Measurements from ENCODE around the gene ZNF653. TPM values are rescaled to one million over a fixed set of nuclear protein-coding genes. Genes with fewer than 3 reads are reported as not detected.
"Not testable (repeated sequence)": the region's sequence is repeated elsewhere in the genome, so short reads cannot be mapped to it uniquely, and the experiment has no call there.

Gene ZNF653
- total RNA-seq, 1 donor: 3.5 TPM

DNA sequence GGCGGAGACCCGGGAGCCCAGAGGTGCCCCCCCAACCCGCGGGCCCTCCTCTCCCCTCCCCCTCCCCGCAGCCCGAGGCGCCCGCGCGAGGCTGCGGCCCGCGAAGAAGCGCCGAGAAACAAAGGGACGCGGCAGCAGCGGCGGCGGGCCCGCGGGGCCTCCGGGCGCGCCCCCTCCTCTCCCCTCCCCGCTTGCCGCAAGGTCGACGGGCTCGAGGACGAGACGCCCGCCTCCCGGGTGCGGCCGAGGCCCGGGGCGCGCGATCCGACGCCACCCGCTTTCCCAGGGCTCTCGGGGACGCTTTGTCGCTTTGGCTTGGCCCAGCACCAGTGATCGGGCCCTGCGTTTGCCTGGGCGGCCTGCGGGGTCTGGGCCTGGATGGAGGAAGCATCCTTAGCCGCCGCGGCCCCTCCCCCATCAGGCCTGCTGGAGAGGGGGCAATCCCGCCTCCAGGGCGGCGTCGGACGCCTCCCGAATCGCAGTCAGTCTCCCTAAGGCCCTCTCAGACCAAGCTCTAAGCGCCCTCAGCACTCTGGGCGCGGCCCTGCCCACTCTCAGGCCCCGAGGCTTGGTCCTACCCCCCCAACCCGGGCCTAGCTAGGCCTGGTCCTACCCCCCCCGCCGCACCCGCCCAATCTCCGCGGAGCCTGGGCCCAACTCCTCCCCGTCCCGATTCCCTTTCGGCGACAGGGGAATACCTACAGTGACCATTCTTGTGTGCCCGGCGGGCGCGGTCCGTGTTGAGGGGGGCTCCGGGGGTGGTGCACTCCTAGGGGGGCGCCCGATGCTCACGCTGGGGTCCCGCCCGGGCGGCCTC is 25.5 kb downstream of the ZNF653 start:
- no peak overlapping the region for H3K4me3 ChIP-seq (ENCODE audit: low read length)
- H3K4me1 ChIP-seq (ENCODE audit: insufficient read depth, low read length): peaks cover 26% of the 10 kb centered on the region
- peaks cover 37% of the 10 kb centered on the region for H3K27me3 ChIP-seq (ENCODE audit: insufficient read depth, low read length)
- no peaks in the 10 kb centered on the region for H3K9me3 ChIP-seq (ENCODE audit: low read depth, low read length)

DNA sequence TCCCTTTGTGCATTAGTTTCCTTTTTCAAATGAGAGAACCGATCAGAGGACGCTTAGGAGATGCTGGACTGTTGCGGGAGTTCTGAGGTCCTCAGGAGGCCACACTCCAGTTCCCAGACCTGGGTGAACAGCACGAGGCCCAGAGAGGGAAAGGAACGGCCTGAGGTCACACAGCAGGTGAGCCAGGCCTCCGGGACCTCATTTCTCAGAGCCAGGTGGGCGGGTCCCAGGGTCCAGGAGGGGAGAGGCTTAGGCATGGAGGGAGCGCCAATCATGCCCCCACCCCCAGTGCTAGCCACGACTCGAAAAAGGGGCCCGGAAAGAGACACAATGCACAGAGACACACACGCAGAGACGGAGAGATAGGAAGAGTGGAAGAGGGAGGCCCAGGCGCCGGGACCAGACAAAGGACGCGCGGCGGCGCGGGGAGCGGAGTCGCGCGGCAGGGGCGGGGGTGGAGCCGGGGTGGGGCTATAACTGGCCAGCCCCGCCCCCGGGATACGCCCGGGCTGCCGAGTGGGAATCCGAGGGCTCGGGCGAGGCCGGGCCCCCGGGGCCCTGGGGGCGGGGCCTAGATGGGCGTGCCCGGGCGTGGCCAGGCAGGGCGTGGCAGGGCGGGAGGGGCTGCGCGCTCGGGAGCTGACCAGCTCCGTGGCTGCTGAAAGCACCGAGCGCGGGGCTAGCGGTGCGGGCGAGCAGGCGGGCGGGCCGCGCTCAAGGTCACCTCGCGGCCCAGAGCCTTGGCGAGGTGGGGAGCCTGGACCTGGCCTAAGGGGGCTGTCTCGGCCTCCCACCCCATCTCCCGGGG is 26.3 kb downstream of the ZNF653 start:
- H3K4me3 ChIP-seq (ENCODE audit: low read length): no peak overlapping the region

DNA sequence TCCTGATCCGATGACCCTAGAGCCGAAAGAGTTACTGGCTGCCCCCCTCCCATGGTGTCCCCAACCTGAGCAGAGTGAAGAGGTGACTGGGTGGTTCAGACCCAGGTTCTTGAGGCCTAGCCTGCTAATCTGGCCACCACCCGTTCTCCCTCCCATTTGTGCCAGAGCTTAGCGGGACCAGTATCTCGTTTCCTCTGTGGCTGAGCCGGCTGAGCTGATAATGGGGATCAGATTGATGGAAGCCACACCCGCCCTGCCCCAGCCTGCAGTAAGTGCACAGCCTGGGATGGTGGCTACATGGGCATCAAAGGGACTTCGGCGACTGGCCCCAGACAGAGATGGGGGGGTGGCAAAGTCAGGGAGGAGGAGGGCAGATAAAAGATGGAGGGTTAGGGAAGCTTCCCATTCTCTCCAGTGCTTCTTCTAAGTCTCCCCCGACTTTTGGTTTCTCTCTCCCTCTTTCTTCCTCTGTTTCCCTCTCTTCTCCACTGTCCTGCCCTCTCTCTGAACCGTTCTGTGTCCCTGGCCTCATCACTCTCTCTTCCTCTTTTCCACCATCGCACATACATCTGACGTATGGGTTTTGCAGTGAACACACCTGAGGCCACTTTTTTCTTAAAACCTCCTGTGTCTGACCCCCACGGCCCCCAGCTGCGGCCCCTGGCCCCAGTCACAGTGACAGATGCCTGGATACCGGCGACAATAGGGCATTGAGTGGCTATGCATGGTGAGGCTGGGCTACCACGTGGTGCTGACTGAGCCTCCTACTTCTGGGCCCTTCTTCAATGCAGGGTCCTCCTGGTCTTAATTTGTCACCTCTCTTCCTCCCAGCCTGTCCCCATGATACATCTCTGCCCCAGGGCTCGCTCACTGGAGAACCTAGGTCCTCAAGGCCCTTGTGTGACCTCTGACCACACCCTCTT is 27.2 kb downstream of the ZNF653 start:
- no peak overlapping the region for H3K4me3 ChIP-seq (ENCODE audit: low read length)
- H3K9me3 ChIP-seq (ENCODE audit: low read depth, low read length): no peaks in the 10 kb centered on the region
- peaks cover 37% of the 10 kb centered on the region for H3K27me3 ChIP-seq (ENCODE audit: insufficient read depth, low read length)

More for the DNA sequence above, 26.3 kb downstream of the ZNF653 start:
- H3K27me3 ChIP-seq (ENCODE audit: insufficient read depth, low read length): peaks cover 37% of the 10 kb centered on the region
- H3K4me1 ChIP-seq (ENCODE audit: insufficient read depth, low read length): peaks cover 26% of the 10 kb centered on the region
- no peaks in the 10 kb centered on the region for H3K9me3 ChIP-seq (ENCODE audit: low read depth, low read length)

DNA sequence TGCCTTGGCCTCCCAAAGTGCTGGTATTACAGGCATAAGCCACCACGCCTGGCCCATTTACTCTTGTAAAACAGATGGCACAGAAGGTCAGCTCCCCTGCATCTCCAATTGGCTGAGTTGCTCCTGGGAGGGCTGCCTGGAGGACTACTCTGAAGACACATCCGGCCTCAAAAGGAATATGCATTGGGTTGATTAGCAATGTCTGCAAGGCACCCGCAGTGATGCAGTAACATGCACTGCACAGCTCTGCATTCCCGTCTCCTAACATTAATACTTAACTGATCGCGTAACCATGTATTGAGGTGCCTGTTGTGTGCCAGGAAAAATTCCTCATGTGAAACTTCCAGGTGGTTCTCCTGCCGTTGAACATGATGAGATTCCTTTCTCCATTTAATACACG is 29.8 kb downstream of the ZNF653 start:
- Histone ChIP-seq H3K4me1 (ENCODE audit: insufficient read depth, low read length) (peaks cover 4% of the 10 kb centered on the region), H3K4me3 (ENCODE audit: low read length) (no peak overlapping the region), H3K27me3 (ENCODE audit: insufficient read depth, low read length) (peaks cover 23% of the 10 kb centered on the region), H3K9me3 (ENCODE audit: low read depth, low read length) (no peaks in the 10 kb centered on the region)

More for the DNA sequence above, 27.2 kb downstream of the ZNF653 start:
- H3K4me1 ChIP-seq (ENCODE audit: insufficient read depth, low read length): peaks cover 26% of the 10 kb centered on the region

- H3K4me1 ChIP-seq (ENCODE audit: insufficient read depth, low read length); H3K4me3 ChIP-seq (ENCODE audit: low read length); H3K9me3 ChIP-seq (ENCODE audit: low read depth, low read length): not testable (repeated sequence)
- peaks cover 20% of the 10 kb centered on the region for H3K27me3 ChIP-seq (ENCODE audit: insufficient read depth, low read length)
Measured at GRCh38 chr19:11475343-11475742, 30.3 kb downstream of the ZNF653 start.

- H3K9me3 ChIP-seq (ENCODE audit: low read depth, low read length): no peaks in the 10 kb centered on the region
Measured at GRCh38 chr19:11473725-11474124, 31.9 kb downstream of the ZNF653 start.

GRCh38 chr19:11468266-11468845 is 37.3 kb downstream of the ZNF653 start:
- H3K27me3 ChIP-seq (ENCODE audit: insufficient read depth, low read length); H3K4me3 ChIP-seq (ENCODE audit: low read length); H3K4me1 ChIP-seq (ENCODE audit: insufficient read depth, low read length); H3K9me3 ChIP-seq (ENCODE audit: low read depth, low read length): not testable (repeated sequence)

More at GRCh38 chr19:11473725-11474124, 31.9 kb downstream of the ZNF653 start:
- no peaks in the 10 kb centered on the region for H3K4me1 ChIP-seq (ENCODE audit: insufficient read depth, low read length)
- no peak overlapping the region for H3K4me3 ChIP-seq (ENCODE audit: low read length)
- peaks cover 11% of the 10 kb centered on the region for H3K27me3 ChIP-seq (ENCODE audit: insufficient read depth, low read length)

- no peak overlapping the region for H3K4me3 ChIP-seq (ENCODE audit: low read length)
- H3K4me1 ChIP-seq (ENCODE audit: insufficient read depth, low read length): no peaks in the 10 kb centered on the region
- H3K9me3 ChIP-seq (ENCODE audit: low read depth, low read length): no peaks in the 10 kb centered on the region
- H3K27me3 ChIP-seq (ENCODE audit: insufficient read depth, low read length): no peaks in the 10 kb centered on the region
Measured at GRCh38 chr19:11465600-11465999, 40.0 kb downstream of the ZNF653 start.

DNA sequence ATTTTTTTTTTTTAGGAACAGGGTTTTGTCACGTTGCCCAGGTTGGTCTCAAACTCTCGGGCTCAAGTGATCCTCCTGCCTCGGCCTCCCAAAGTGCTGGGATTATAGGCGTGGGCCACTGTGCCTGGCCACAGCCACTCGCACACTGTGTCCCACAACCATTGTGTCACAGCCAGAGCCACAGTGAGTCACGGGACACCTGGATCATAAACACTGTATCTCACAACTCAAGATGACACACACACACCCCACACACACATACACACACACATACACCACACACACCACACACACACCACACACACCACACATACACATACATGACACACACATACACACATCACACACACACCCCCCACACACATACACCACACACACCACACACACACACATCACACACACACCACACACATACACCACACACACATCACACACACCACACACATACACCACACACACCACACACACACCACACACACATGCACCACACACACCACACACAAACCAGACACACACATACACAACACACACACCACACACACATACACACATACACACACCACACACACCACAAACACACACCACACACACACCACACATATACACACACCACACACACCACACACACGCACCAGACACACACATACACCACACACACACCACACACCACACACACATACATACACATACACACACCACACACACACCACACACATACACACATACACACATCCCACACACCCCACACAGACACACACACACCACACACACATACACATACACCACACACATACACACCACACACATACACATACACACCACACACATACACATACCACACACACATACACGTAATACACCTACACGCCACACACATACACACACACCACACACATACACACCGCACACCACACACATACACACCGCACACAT is 41.0 kb downstream of the ZNF653 start:
- H3K4me3 ChIP-seq (ENCODE audit: low read length): no peak overlapping the region

GRCh38 chr19:11463391-11463790 is 42.2 kb downstream of the ZNF653 start:
- Histone ChIP-seq H3K27me3 (ENCODE audit: insufficient read depth, low read length) (no peaks in the 10 kb centered on the region), H3K4me3 (ENCODE audit: low read length) (no peak overlapping the region), H3K9me3 (ENCODE audit: low read depth, low read length) (no peaks in the 10 kb centered on the region), H3K4me1 (ENCODE audit: insufficient read depth, low read length) (no peaks in the 10 kb centered on the region)

More for the DNA sequence above, 41.0 kb downstream of the ZNF653 start:
- Histone ChIP-seq H3K27me3 (ENCODE audit: insufficient read depth, low read length) (no peaks in the 10 kb centered on the region), H3K9me3 (ENCODE audit: low read depth, low read length) (no peaks in the 10 kb centered on the region), H3K4me1 (ENCODE audit: insufficient read depth, low read length) (no peaks in the 10 kb centered on the region)

- Histone ChIP-seq H3K4me1 (ENCODE audit: insufficient read depth, low read length) (no peaks in the 10 kb centered on the region), H3K27me3 (ENCODE audit: insufficient read depth, low read length) (no peaks in the 10 kb centered on the region), H3K4me3 (ENCODE audit: low read length) (no peak overlapping the region), H3K9me3 (ENCODE audit: low read depth, low read length) (no peaks in the 10 kb centered on the region)
Measured at GRCh38 chr19:11461453-11461852, 44.2 kb downstream of the ZNF653 start.

- Histone ChIP-seq H3K4me3 (ENCODE audit: low read length) (no peak overlapping the region), H3K9me3 (ENCODE audit: low read depth, low read length) (no peaks in the 10 kb centered on the region), H3K4me1 (ENCODE audit: insufficient read depth, low read length) (no peaks in the 10 kb centered on the region), H3K27me3 (ENCODE audit: insufficient read depth, low read length) (no peaks in the 10 kb centered on the region)
Measured at GRCh38 chr19:11460207-11460606, 45.4 kb downstream of the ZNF653 start.

DNA sequence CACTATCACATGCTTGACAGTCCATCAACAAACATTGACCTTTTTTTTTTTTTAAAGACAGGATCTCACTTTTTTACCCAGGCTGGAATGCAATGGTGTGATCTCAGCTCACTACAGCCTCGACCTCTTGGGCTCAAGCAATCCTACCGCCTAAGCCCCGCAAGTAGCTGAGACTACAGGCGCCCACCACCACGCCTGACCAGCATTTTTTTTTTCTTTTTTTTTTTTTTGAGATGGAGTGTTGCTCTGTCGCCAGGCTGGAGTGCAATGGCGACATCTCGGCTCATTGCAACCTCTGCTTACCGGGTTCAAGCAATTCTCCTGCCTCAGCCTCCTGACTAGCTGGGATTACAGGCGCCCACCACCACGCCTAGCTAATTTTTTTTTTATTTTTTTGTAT is 46.7 kb downstream of the ZNF653 start:
- H3K4me1 ChIP-seq (ENCODE audit: insufficient read depth, low read length); H3K9me3 ChIP-seq (ENCODE audit: low read depth, low read length); H3K4me3 ChIP-seq (ENCODE audit: low read length); H3K27me3 ChIP-seq (ENCODE audit: insufficient read depth, low read length): not testable (repeated sequence)

All from mononuclear cell (primary cell).